Measurements from ENCODE around the gene AARS1. TPM values are rescaled to one million over a fixed set of nuclear protein-coding genes. Genes with fewer than 3 reads are reported as not detected.

The AARS1 gene
- total and polyA plus RNA-seq, 2 donors (not counting 3 experiments of a cell fraction or from before 2014, with no cell fraction given) = 71.3 to 110 TPM

DNA sequence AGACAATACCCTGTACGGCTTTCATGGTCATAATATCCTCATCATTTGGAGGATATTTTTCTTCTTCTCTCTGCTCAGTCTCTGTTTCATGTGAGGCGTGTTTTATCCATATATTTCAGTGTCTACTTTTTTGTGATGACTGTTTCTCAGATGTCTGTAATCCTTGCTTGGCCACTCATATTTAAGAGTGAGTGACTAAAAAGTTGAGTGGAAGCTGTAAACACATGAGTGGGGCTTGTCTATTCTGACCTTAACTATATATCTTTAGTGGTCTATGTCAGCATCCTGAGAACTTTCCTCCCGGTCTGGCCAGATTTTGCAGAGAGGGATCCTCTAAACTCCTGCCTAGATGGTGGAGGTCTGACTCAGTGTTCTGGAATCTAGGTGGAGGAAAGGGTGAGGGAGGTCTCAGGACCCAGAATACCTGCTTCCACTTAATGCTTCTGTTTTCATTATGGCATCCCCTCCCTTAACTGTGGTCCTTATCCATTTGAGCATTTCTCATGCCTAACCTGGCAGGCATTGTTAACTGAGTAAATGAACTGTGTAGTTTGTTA lies 15.7 kb upstream of the AARS1 start:
- DNase-seq (ENCODE audit: low read depth, low spot score) = no peak
- Histone ChIP-seq H3K4me2 (ENCODE audit: insufficient read depth, low read length) (no peak overlapping the region), H4K20me1 (replicated peaks; ENCODE audit: control insufficient read depth, extremely low read depth, insufficient read depth, low read length) (peaks cover 2% of the 10 kb centered on the region), H3K36me3 (ENCODE audit: control insufficient read depth in 2 of 2, extremely low read depth in 1 of 2, insufficient read depth in 2 of 2, low read length in 2 of 2) (no peaks in the 10 kb centered on the region), H3K79me2 (ENCODE audit: control insufficient read depth, insufficient read depth, low read length) (peaks cover 38% of the 10 kb centered on the region), H2AFZ (ENCODE audit: low read depth, low read length) (no peak overlapping the region), H3K27me3 (ENCODE audit: control insufficient read depth in 2 of 2, insufficient read depth in 2 of 2, low read length in 2 of 2) (no peaks in the 10 kb centered on the region), H3K4me3 (replicated peaks in 1 of 3; ENCODE audit: insufficient read depth in 1 of 3, low read depth in 1 of 3, low read length in 3 of 3) (no peak overlapping the region), H3K9me1 (replicated peaks; ENCODE audit: control insufficient read depth, extremely low read depth, insufficient read depth, low read length) (no peaks in the 10 kb centered on the region), H3K4me1 (ENCODE audit: control insufficient read depth, extremely low read depth, insufficient read depth, low read length) (peaks cover 3% of the 10 kb centered on the region), H3K9ac (replicated peaks; ENCODE audit: extremely low read depth, insufficient read depth, low read length) (no peak overlapping the region), H3K9me3 (replicated peaks; ENCODE audit: control insufficient read depth, insufficient read depth, low read length) (peaks cover 3% of the 10 kb centered on the region), H3K27ac (ENCODE audit: insufficient read depth, low read depth, low read length) (no peak overlapping the region)
- TF ChIP-seq GATA2 (IDR thresholded peaks at IDR 0.05; ENCODE audit: insufficient read depth, insufficient read length, low read depth, low read length) (no peak), FOS (IDR thresholded peaks at IDR 0.05; ENCODE audit: borderline replicate concordance, insufficient read depth, low read length) (no peak), POLR2A (IDR thresholded peaks at IDR 0.05; ENCODE audit: low read depth, low read length) (no peak), JUN (IDR thresholded peaks at IDR 0.05; ENCODE audit: borderline replicate concordance, insufficient read depth, insufficient read length, low read depth) (no peak), MYC (IDR thresholded peaks at IDR 0.05; ENCODE audit: low read depth, low read length) (no peak), POLR2AphosphoS5 (IDR thresholded peaks at IDR 0.05; ENCODE audit: insufficient read depth, low read depth, low read length) (no peak), EZH2 (IDR thresholded peaks at IDR 0.05; ENCODE audit: borderline replicate concordance, low read depth, low read length, severe bottlenecking) (no peak)
- TF ChIP-seq, protein P1, sequence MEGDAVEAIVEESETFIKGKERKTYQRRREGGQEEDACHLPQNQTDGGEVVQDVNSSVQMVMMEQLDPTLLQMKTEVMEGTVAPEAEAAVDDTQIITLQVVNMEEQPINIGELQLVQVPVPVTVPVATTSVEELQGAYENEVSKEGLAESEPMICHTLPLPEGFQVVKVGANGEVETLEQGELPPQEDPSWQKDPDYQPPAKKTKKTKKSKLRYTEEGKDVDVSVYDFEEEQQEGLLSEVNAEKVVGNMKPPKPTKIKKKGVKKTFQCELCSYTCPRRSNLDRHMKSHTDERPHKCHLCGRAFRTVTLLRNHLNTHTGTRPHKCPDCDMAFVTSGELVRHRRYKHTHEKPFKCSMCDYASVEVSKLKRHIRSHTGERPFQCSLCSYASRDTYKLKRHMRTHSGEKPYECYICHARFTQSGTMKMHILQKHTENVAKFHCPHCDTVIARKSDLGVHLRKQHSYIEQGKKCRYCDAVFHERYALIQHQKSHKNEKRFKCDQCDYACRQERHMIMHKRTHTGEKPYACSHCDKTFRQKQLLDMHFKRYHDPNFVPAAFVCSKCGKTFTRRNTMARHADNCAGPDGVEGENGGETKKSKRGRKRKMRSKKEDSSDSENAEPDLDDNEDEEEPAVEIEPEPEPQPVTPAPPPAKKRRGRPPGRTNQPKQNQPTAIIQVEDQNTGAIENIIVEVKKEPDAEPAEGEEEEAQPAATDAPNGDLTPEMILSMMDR (IDR thresholded peaks at IDR 0.05; ENCODE audit: extremely low read depth in 1 of 2, insufficient read depth in 1 of 2, low read depth in 1 of 2, low read length in 2 of 2) = no peak
- TF ChIP-seq, protein P2, sequence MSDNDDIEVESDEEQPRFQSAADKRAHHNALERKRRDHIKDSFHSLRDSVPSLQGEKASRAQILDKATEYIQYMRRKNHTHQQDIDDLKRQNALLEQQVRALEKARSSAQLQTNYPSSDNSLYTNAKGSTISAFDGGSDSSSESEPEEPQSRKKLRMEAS (IDR thresholded peaks at IDR 0.05; ENCODE audit: insufficient read depth, insufficient read length) = no peak
- BruUV-seq (replicated peaks) = no TSS peak
- ChIA-PET CTCF (no interaction called here), POLR2A (no interaction called here)
- no peak for FAIRE-seq
- dilution Hi-C loops (cut with MboI; ENCODE audit: extremely low pct_ligation_motif_present, low sequenced_read_pairs) (no loop called here), intact Hi-C loops (cut with micrococcal nuclease) (no loop called here)

Measured in endothelial cell of umbilical vein (primary cell).